Measurements from ENCODE around the gene PHOX2B. TPM values are rescaled to one million over a fixed set of nuclear protein-coding genes. Genes with fewer than 3 reads are reported as not detected.

The PHOX2B gene
- total and polyA plus RNA-seq, 2 of the 8 experiments (the other 6 are each of a cell fraction or from before 2014, with no cell fraction given) = not detected

DNA sequence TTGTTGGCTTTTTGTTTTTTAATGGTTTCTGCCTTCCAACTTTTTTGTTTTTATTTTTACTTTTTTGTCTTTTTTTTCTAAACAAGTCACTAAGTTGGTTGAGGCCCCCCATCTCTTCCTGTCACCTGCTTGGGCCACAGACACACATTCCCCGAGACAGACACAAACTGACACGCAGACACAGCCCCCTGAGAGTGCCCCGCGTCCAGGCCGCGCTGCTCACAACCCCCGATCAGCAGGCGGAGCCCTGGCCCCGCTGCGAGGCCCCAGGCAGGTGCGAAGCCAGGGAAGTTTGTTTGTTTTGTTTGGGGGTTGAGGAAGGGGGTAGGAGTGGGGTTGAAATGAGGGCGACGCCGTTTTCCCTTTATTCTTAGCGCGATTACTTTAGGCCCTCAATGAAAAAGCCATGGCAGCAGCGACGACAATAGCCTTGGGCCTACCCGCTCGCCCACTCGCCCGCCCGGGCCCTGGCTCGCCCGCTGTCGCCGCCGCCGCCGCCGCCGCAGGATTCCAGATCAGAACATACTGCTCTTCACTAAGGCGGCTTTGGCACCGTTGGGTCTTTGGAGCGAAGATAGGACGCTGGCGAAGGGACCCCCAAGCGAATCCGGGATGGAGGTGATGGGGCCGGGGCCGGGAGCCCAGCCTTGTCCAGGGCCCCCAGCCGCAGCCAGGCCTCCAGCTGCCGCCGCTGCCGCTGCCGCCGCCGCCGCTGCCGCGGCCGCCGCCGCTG lies 3.1 kb downstream of the PHOX2B start:
- Histone ChIP-seq H3K18ac (ENCODE audit: extremely low read depth, low read length) (no peak overlapping the region), H3K79me1 (ENCODE audit: low read depth, low read length) (no peaks in the 10 kb centered on the region), H2BK12ac (ENCODE audit: low read depth, low read length) (no peak overlapping the region), H3K36me3 (ENCODE audit: control insufficient read depth in 2 of 4, insufficient read depth in 4 of 4, low read length in 3 of 4) (peaks cover 0 to 15% (median 0%) of the 10 kb centered on the region in 4 experiments; a peak in 1 of 8 replicates), H4K5ac (ENCODE audit: insufficient read length, low read depth, low read length) (no peak overlapping the region), H4K91ac (replicated peaks; ENCODE audit: insufficient read length, low read length) (no peak overlapping the region), H3K4ac (replicated peaks; ENCODE audit: insufficient read length, low read depth, low read length) (no peak overlapping the region), H2BK5ac (ENCODE audit: low read depth, low read length) (no peak overlapping the region), H4K8ac (ENCODE audit: extremely low read depth, insufficient read depth, low read length) (no peak overlapping the region; the same call in 1 of the 2 replicates), H3K9me3 (ENCODE audit: insufficient read depth in 2 of 2, low read depth in 1 of 2, low read length in 1 of 2) (peaks cover 0 to 13% of the 10 kb centered on the region in 2 experiments; a peak in 2 of 4 replicates), H3K56ac (replicated peaks; ENCODE audit: insufficient read length, low read depth, low read length) (no peak overlapping the region), H3K4me1 (replicated peaks in 1 of 4; ENCODE audit: control insufficient read depth in 3 of 4, insufficient read depth in 4 of 4, low read length in 3 of 4) (peaks cover 5 to 28% (median 19%) of the 10 kb centered on the region in 4 experiments), H2BK20ac (ENCODE audit: low read length) (no peak overlapping the region), H2BK15ac (ENCODE audit: low read length) (no peak overlapping the region), H3K27me3 (replicated peaks in 1 of 4; ENCODE audit: control insufficient read depth in 3 of 4, extremely low read depth in 1 of 4, insufficient read depth in 3 of 4, low read length in 3 of 4) (peaks cover 79 to 99% (median 93%) of the 10 kb centered on the region in 4 experiments), H4K20me1 (replicated peaks in 1 of 2; ENCODE audit: control insufficient read depth in 1 of 2, insufficient read depth in 2 of 2, low read length in 2 of 2) (peaks cover 7 to 18% of the 10 kb centered on the region in 2 experiments), H3K4me2 (ENCODE audit: insufficient read depth in 1 of 2, low read depth in 2 of 2, low read length in 2 of 2) (peak overlapping the region; percentile 55 to 59), H3K23me2 (ENCODE audit: low read depth, low read length) (no peaks in the 10 kb centered on the region; the same call in 1 of the 2 replicates), H3K4me3 (ENCODE audit: extremely low read depth in 1 of 4, insufficient read depth in 2 of 4, low read depth in 3 of 4, low read length in 4 of 4) (peak overlapping the region in 1 of 4 experiments; percentile 45; a peak in 3 of 8 replicates), H3K9ac (replicated peaks in 1 of 4; ENCODE audit: extremely low read depth in 1 of 4, low read depth in 3 of 4, low read length in 3 of 4) (no peak overlapping the region), H3K79me2 (ENCODE audit: control insufficient read depth in 1 of 2, insufficient read depth in 2 of 2, low read length in 2 of 2) (no peaks in the 10 kb centered on the region), H2AFZ (ENCODE audit: low read length) (no peak overlapping the region), H2AK5ac (ENCODE audit: low read depth, low read length) (no peak overlapping the region), H3K23ac (ENCODE audit: insufficient read length) (no peak overlapping the region), H3K14ac (ENCODE audit: insufficient read length) (no peak overlapping the region), H3K27ac (ENCODE audit: low read depth, low read length) (no peak overlapping the region), H2BK120ac (replicated peaks; ENCODE audit: low read depth, low read length) (no peak overlapping the region)
- WGBS, 2 experiments (ENCODE audit: extremely low coverage in 1 of 2, insufficient coverage in 1 of 2, insufficient read length in 1 of 2, insufficient replicate concordance in 2 of 2, low coverage in 1 of 2, low lambda C conversion rate in 2 of 2, missing lambda C conversion rate in 1 of 2) = 2% methylated on average over 36 of the region's 54 CpGs; no CpG with 5 or more reads in 1 of the 2 experiments
- ChIA-PET POLR2A (ENCODE audit: partially characterized antibody) (interaction anchor here (0.8 kb wide), 1 partner anchor 133 kb away, joined by 4 read pairs; no protein-coding TSS in a partner anchor), CTCF (ENCODE audit: partially characterized antibody) (no interaction called here)
- FAIRE-seq (no peak), DNase-seq (ENCODE audit: low read depth in 1 of 2, low spot score in 2 of 2) (peak in 1 of 2 experiments; percentile 83)
- TF ChIP-seq HDAC2 (IDR thresholded peaks at IDR 0.05; ENCODE audit: borderline replicate concordance in 1 of 2, low read depth in 2 of 2, low read length in 2 of 2) (no peak), TCF12 (IDR thresholded peaks at IDR 0.05; ENCODE audit: low read depth, low read length) (peak; percentile 35; the same call in 1 of the 2 replicates), SUZ12 (IDR thresholded peaks at IDR 0.05; ENCODE audit: low read length) (no peak; the same call in 1 of the 2 replicates), RAD21 (IDR thresholded peaks at IDR 0.05 in 1 of 2, conservative IDR thresholded peaks at IDR 0.05 in 1 of 2; ENCODE audit: low read depth in 2 of 2, low read length in 2 of 2) (peak in 1 of 2 experiments; percentile 31; a peak in 1 of 4 replicates), KDM5A (IDR thresholded peaks at IDR 0.05; ENCODE audit: low read length) (no peak), CBX8 (IDR thresholded peaks at IDR 0.05; ENCODE audit: borderline replicate concordance, low read depth, low read length) (peak; percentile 80), BACH1 (IDR thresholded peaks at IDR 0.05; ENCODE audit: low read length) (no peak)
- TF ChIP-seq, protein P1, sequence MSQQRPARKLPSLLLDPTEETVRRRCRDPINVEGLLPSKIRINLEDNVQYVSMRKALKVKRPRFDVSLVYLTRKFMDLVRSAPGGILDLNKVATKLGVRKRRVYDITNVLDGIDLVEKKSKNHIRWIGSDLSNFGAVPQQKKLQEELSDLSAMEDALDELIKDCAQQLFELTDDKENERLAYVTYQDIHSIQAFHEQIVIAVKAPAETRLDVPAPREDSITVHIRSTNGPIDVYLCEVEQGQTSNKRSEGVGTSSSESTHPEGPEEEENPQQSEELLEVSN (IDR thresholded peaks at IDR 0.05) = peak; percentile 93
- TF ChIP-seq, protein P2, sequence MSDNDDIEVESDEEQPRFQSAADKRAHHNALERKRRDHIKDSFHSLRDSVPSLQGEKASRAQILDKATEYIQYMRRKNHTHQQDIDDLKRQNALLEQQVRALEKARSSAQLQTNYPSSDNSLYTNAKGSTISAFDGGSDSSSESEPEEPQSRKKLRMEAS (IDR thresholded peaks at IDR 0.05) = peak; percentile 91
